GM23338 (cell line): Measurements from ENCODE around the gene URAD. TPM values are rescaled to one million over a fixed set of nuclear protein-coding genes. Genes with fewer than 3 reads are reported as not detected.

ENCODE experiments used
- ATAC-seq: fragments of 200-7000 bp; cut with Tn5 transposase; 3 replicates; pipeline ENCODE4 v1.9.1; 2020
- DNase-seq: peaks from one replicate; pipeline ENCODE4 v3.0.0-alpha.2; 2015; ENCODE audit warnings: low spot score
- H2AFZ ChIP-seq: fragments of 200-600 bp; sonication (generic); 2 replicates; pipeline ENCODE4 v1.8.0; 2016; ENCODE audit warnings: antibody characterized with exemption, mild to moderate bottlenecking, moderate library complexity
- H3F3A ChIP-seq: fragments of 200-600 bp; sonication (generic); replicated peaks from 2 replicates; pipeline ENCODE4 v1.8.0; 2017; ENCODE audit warnings: antibody characterized with exemption, mixed run types, low read depth
- H3K27ac ChIP-seq: fragments of 200-600 bp; sonication (generic); 2 replicates; pipeline ENCODE4 v1.6.1; 2016; ENCODE audit warnings: low read depth
- H3K27me3 ChIP-seq: fragments of 200-600 bp; sonication (generic); 2 replicates; pipeline ENCODE4 v1.8.0; 2016; ENCODE audit warnings: mild to moderate bottlenecking, mixed run types, moderate library complexity; ENCODE audit not compliant: insufficient read depth
- H3K36me3 ChIP-seq: fragments of 200-600 bp; sonication (generic); 2 replicates; pipeline ENCODE4 v1.8.0; 2016; ENCODE audit warnings: mild to moderate bottlenecking; ENCODE audit not compliant: insufficient read depth
- H3K4me1 ChIP-seq: fragments of 200-600 bp; sonication (generic); 2 replicates; pipeline ENCODE4 v1.8.0; 2016; ENCODE audit warnings: mild to moderate bottlenecking, moderate library complexity; ENCODE audit not compliant: insufficient read depth
- H3K4me2 ChIP-seq: fragments of 200-600 bp; sonication (generic); 2 replicates; pipeline ENCODE4 v1.7.1; 2017; ENCODE audit warnings: mixed run types
- H3K4me3 ChIP-seq: fragments of 200-600 bp; sonication (generic); 2 replicates; pipeline ENCODE4 v1.6.1; 2016; ENCODE audit warnings: mixed run types
- H3K79me2 ChIP-seq: fragments of 200-600 bp; sonication (generic); replicated peaks from 2 replicates; pipeline ENCODE4 v1.8.0; 2017; ENCODE audit warnings: mild to moderate bottlenecking; ENCODE audit not compliant: insufficient read depth
- H3K9me2 ChIP-seq: fragments of 200-600 bp; sonication (generic); 2 replicates; pipeline ENCODE4 v1.8.0; 2017; ENCODE audit not compliant: insufficient read depth
- H4K20me1 ChIP-seq: fragments of 200-600 bp; sonication (generic); replicated peaks from 2 replicates; pipeline ENCODE4 v1.8.0; 2017; ENCODE audit warnings: mild to moderate bottlenecking; ENCODE audit not compliant: insufficient read depth
- H3K27ac Mint-ChIP-seq: 2 replicates; pipeline ENCODE4 v1.8.0; 2020; ENCODE audit warnings: inconsistent platforms, mild to moderate bottlenecking, moderate library complexity, mixed read lengths
- H3K27me3 Mint-ChIP-seq: 3 replicates; pipeline ENCODE4 v1.8.0; 2022; ENCODE audit warnings: low read depth, mild to moderate bottlenecking, moderate library complexity, mixed read lengths, inconsistent platforms; ENCODE audit not compliant: insufficient read depth, poor library complexity
- H3K36me3 Mint-ChIP-seq: 3 replicates; pipeline ENCODE4 v1.8.0; 2021; ENCODE audit warnings: low read depth, mild to moderate bottlenecking, inconsistent platforms, moderate library complexity, mixed read lengths
- H3K4me1 Mint-ChIP-seq: 3 replicates; pipeline ENCODE4 v1.8.0; 2020; ENCODE audit warnings: mild to moderate bottlenecking, inconsistent platforms, mixed read lengths
- H3K4me3 Mint-ChIP-seq: 3 replicates; pipeline ENCODE4 v1.8.0; 2021; ENCODE audit warnings: moderate library complexity, mild to moderate bottlenecking, inconsistent platforms, mixed read lengths
- H3K9me3 Mint-ChIP-seq: 3 replicates; pipeline ENCODE4 v1.8.0; 2020; ENCODE audit warnings: moderate library complexity, mild to moderate bottlenecking, inconsistent platforms, mixed read lengths
- CREB1 ChIP-seq: fragments of 250-450 bp; sonication (Bioruptor Pico); IDR thresholded peaks from 2 replicates; pipeline ENCODE4 v1.5.0; 2020; ENCODE audit warnings: low read depth, mild to moderate bottlenecking, moderate library complexity
- EZH2 ChIP-seq: fragments of 200-600 bp; sonication (generic); IDR thresholded peaks from one replicate; pipeline ENCODE4 v1.8.0; 2017; ENCODE audit warnings: antibody characterized with exemption, mild to moderate bottlenecking, low read depth; ENCODE audit not compliant: unreplicated experiment
- EZH2phosphoT487 ChIP-seq: fragments of 200-600 bp; sonication (generic); IDR thresholded peaks from one replicate; pipeline ENCODE4 v1.8.1; 2018; ENCODE audit warnings: antibody characterized with exemption; ENCODE audit not compliant: unreplicated experiment
- JUNB ChIP-seq: IDR thresholded peaks from one replicate; pipeline ENCODE4 v1.6.1; 2016; ENCODE audit warnings: antibody characterized with exemption; ENCODE audit not compliant: unreplicated experiment
- POLR2AphosphoS5 ChIP-seq: IDR thresholded peaks from 2 replicates; pipeline ENCODE4 v1.6.1; 2016; ENCODE audit warnings: antibody characterized with exemption, low read depth
- STAT1 ChIP-seq: IDR thresholded peaks from one replicate; pipeline ENCODE4 v1.6.1; 2016; ENCODE audit warnings: antibody characterized with exemption; ENCODE audit not compliant: unreplicated experiment
- ZNF331 ChIP-seq: fragments of 250-450 bp; sonication (Bioruptor Pico); IDR thresholded peaks from 2 replicates; pipeline ENCODE4 v1.5.0; 2020; ENCODE audit warnings: low read depth, mild to moderate bottlenecking, moderate library complexity
- polyA plus RNA-seq: library from polyadenylated mRNA; unstranded; fragments of >200 nt; fragmentation: Nextera tagmentation; extraction: Ambion mirVana; gene quantifications from 2 replicates; pipeline ENCODE4 v1.2.1, GENCODE V29; 2016
- total RNA-seq: library from RNA; depleted of rRNA; stranded (reverse); fragments of >200 nt; shearing (Covaris generic); gene quantifications from 2 replicates; pipeline ENCODE4 v1.2.3, GENCODE V29; 2014

Gene URAD
- total and polyA plus RNA-seq, 2 experiments from 2014 or later, result not detected

DNA sequence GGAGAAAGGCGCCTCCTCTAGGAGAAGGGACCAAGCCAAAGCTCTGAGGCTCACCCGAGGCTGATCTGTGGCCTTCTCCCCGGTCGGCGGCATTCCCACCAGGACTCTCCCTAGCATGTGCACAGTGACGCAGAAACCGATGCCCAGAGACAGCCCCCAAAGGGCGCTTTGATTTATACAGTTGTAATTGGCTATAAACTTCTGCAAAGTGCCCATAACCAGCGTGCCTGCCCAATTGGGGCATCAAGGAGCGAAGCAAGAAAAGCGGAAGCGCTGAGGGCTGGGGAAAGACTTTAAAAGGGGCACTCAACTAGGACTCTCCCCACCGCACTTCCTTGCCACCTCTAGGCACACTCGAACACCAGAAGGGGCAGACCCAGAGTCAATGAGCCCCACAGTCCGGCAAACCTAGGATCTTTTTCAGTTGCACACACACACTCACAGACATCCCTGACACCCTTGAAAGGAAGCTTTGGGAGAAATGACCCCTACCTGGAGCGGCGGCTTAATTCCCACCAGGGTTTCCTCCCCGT is 21.2 kb downstream of the URAD start:
- Histone ChIP-seq H3F3A (peaks cover 52% of the 10 kb centered on the region), H3K27me3 (peaks cover 100% of the 10 kb centered on the region), H3K4me3 (peak overlapping the region; percentile 41), H3K4me2 (peak overlapping the region; percentile 73), H3K79me2 (no peaks in the 10 kb centered on the region), H3K9me2 (no peaks in the 10 kb centered on the region), H4K20me1 (peaks cover 40% of the 10 kb centered on the region), H3K4me1 (peaks cover 67% of the 10 kb centered on the region), H2AFZ (no peak overlapping the region), H3K27ac (no peak overlapping the region), H3K36me3 (no peaks in the 10 kb centered on the region; the same call in 1 of the 2 replicates)
- Mint-ChIP-seq H3K4me1 (peaks cover 63% of the 10 kb centered on the region), H3K36me3 (no peaks in the 10 kb centered on the region; the same call in 2 of the 3 replicates), H3K4me3 (peak overlapping the region; percentile 35; the same call in 1 of the 3 replicates), H3K27ac (no peak overlapping the region), H3K27me3 (peaks cover 100% of the 10 kb centered on the region), H3K9me3 (no peaks in the 10 kb centered on the region; the same call in 2 of the 3 replicates)
- DNase-seq (peak; percentile 40), ATAC-seq (no peak)
- peak; percentile 17 for TF ChIP-seq EZH2phosphoT487
- peak; percentile 94 for TF ChIP-seq EZH2
- TF ChIP-seq CREB1, result no peak

DNA sequence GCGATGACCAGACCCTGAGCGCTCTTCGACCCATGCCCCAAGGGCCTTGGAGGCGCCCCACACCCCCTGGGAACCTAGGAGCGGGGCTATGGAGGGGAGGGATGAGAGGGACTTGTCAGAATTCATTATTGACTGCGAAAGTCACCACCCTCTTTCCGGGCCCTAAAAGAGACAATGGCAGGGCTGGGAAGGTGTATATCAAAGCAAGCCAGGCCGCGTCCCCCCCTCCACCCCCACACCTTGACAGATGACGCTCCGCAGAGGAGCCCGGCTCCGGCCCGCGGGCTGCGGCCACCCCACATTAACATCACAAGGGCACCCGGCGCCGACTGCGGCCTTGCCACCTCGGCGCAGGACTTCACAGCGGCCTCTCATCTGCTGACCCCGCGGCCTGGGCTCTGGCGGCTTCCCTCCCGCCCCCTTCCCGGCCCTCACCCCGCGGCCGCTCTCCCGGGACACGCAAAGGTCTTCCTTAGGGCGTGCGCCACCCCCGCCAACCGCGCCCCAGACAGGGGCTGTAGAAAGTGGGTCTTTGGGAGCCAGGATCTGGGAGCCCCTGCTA is 21.8 kb downstream of the URAD start:
- no peaks in the 10 kb centered on the region; the same call in 1 of the 2 replicates for H3K36me3 ChIP-seq
- Mint-ChIP-seq H3K36me3 (no peaks in the 10 kb centered on the region; the same call in 2 of the 3 replicates), H3K27me3 (peaks cover 100% of the 10 kb centered on the region), H3K27ac (no peak overlapping the region), H3K9me3 (no peaks in the 10 kb centered on the region; the same call in 2 of the 3 replicates), H3K4me3 (peak overlapping the region; percentile 47; the same call in 1 of the 3 replicates), H3K4me1 (peaks cover 66% of the 10 kb centered on the region)
- H3K4me1 ChIP-seq, result peaks cover 67% of the 10 kb centered on the region
- peak; percentile 88 for TF ChIP-seq EZH2
- TF ChIP-seq EZH2phosphoT487, result peak; percentile 96
- no peak for TF ChIP-seq POLR2AphosphoS5
- no peak for TF ChIP-seq JUNB
- no peak for TF ChIP-seq STAT1
- ATAC-seq (peak; percentile 8), DNase-seq (peak; percentile 82)
- peaks cover 35% of the 10 kb centered on the region for H4K20me1 ChIP-seq
- no peak overlapping the region for H2AFZ ChIP-seq
- H3K4me2 ChIP-seq, result peak overlapping the region; percentile 73
- H3F3A ChIP-seq, result peaks cover 49% of the 10 kb centered on the region
- H3K27ac ChIP-seq, result no peak overlapping the region
- peak overlapping the region; percentile 41 for H3K4me3 ChIP-seq
- no peaks in the 10 kb centered on the region for H3K79me2 ChIP-seq
- peaks cover 100% of the 10 kb centered on the region for H3K27me3 ChIP-seq
- H3K9me2 ChIP-seq, result no peaks in the 10 kb centered on the region

DNA sequence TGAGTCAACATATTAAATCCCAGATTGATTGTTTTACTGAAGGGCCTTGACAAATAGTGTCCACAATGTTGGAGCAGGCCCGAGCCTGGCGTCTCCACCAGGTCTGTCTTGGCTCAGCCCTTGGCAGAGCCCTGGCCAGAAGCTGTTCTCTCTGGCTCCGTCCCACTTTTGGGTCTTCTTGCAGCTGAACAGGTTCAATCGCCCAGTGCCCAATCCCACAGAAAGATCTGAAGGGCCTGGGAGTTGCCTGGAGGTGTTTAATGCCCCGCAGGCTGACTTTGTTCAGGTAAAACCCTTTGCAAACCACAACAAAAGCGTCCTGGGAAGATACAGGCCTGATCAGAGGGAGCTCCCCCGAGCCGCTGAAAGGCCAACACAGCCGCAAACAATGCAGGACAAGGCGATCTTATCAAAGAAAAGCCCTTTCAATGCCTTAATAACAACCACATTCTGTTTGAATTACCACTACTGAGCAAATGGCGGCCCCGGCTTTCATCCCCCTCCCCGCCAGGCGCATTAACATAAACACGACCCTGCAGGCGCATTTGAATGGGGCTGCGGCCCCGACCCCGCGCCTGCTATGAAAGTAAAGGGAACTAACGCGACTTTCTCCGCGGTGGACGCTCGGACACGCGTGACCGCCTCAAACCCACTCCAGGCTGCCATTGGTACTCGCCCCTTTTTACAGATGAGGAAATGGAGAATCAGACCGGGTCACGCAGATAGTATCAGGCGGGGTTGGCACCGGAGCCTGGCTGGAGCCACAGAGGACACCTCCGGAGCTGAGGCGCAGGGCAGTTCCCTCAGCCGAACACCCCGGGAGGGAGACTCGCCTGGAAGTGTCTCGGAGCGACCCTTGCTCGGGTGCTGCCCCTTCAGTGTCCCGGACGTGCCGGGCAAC is 22.5 kb downstream of the URAD start:
- H3K4me1 Mint-ChIP-seq, result peaks cover 64% of the 10 kb centered on the region
- no peaks in the 10 kb centered on the region for H3K9me2 ChIP-seq
- no peak for TF ChIP-seq ZNF331 (CRISPR knock-in tag)
- peak; percentile 27; the same call in 1 of the 2 replicates for TF ChIP-seq POLR2AphosphoS5
- no peak for TF ChIP-seq CREB1

More for the DNA sequence above, 22.5 kb downstream of the URAD start:
- Histone ChIP-seq H3K4me2 (peak overlapping the region; percentile 73), H4K20me1 (peaks cover 35% of the 10 kb centered on the region), H3K27ac (no peak overlapping the region), H2AFZ (no peak overlapping the region), H3K36me3 (no peaks in the 10 kb centered on the region; the same call in 1 of the 2 replicates), H3K4me3 (peak overlapping the region; percentile 41), H3K27me3 (peaks cover 100% of the 10 kb centered on the region), H3K4me1 (peaks cover 71% of the 10 kb centered on the region), H3K79me2 (no peaks in the 10 kb centered on the region), H3F3A (peaks cover 50% of the 10 kb centered on the region)
- Mint-ChIP-seq H3K36me3 (no peaks in the 10 kb centered on the region; the same call in 2 of the 3 replicates), H3K9me3 (no peaks in the 10 kb centered on the region; the same call in 2 of the 3 replicates), H3K4me3 (peak overlapping the region; percentile 47), H3K27me3 (peaks cover 100% of the 10 kb centered on the region), H3K27ac (no peak overlapping the region)
- ATAC-seq (peak; percentile 36), DNase-seq (peak; percentile 93)
